Motor neuron (in vitro differentiated cells): Measurements from ENCODE around the gene CMTR2. TPM values are rescaled to one million over a fixed set of nuclear protein-coding genes. Genes with fewer than 3 reads are reported as not detected.
A peak's percentile ranks its signal among the peaks of the same experiment; 100 is the strongest.
"Not testable (repeated sequence)": the region's sequence is repeated elsewhere in the genome, so short reads cannot be mapped to it uniquely, and the experiment has no call there.

Experiments used
- ATAC-seq, 8 experiments: fragments of 200-7000 bp; cut with Tn5 transposase; replicated peaks in 6 of 8; 2 replicates each; pipeline ENCODE4 v1.8.0; 2021; ENCODE audit warnings: mild to moderate bottlenecking in 8 of 8, moderate library complexity in 8 of 8
- H3K27ac ChIP-seq, 2 donors: fragments of 250-450 bp; sonication (Bioruptor Pico); 2 replicates each; pipeline ENCODE4 v1.9.0; 2021; ENCODE audit warnings: antibody characterized with exemption in 2 of 2, mild to moderate bottlenecking in 2 of 2, moderate library complexity in 1 of 2
- H3K4me1 ChIP-seq, 2 donors: fragments of 250-450 bp; sonication (Bioruptor Pico); replicated peaks in 1 of 2; 2 replicates each; pipeline ENCODE4 v1.6.1; 2021; ENCODE audit warnings: antibody characterized with exemption in 2 of 2, mild to moderate bottlenecking in 2 of 2, moderate library complexity in 1 of 2
- H3K4me3 ChIP-seq, 5 donors: fragments of 250-450 bp; sonication (Bioruptor Pico); 2 replicates each; pipeline ENCODE4 v1.9.0; 2021; ENCODE audit warnings: antibody characterized with exemption in 5 of 5, mild to moderate bottlenecking in 5 of 5, moderate library complexity in 4 of 5
- WGBS, 10 experiments: fragments of 450-650 bp; shearing (Covaris generic); methylation state at CpG; one replicate each; pipeline ENCODE4 v1.0.0; 2022; 5-methylcytosine and 5-hydroxymethylcytosine counted together
- in situ Hi-C, 9 experiments: fragments of 400-800 bp; cut with MboI; loops; one replicate each; pipeline ENCODE4 v1.15.0; 2021; ENCODE audit warnings: low sequenced_read_pairs in 9 of 9, low pct_unique_long_range_greater_than_20kb in 2 of 9; ENCODE audit not compliant: unreplicated experiment in 9 of 9
- total RNA-seq, 8 experiments: library from RNA; unstranded; fragments of 300-600 nt; gene quantifications; 2 replicates each; pipeline versions ENCODE4 v1.2.3 to v1.2.4, GENCODE V29; 2022

CMTR2 gene, protein sequence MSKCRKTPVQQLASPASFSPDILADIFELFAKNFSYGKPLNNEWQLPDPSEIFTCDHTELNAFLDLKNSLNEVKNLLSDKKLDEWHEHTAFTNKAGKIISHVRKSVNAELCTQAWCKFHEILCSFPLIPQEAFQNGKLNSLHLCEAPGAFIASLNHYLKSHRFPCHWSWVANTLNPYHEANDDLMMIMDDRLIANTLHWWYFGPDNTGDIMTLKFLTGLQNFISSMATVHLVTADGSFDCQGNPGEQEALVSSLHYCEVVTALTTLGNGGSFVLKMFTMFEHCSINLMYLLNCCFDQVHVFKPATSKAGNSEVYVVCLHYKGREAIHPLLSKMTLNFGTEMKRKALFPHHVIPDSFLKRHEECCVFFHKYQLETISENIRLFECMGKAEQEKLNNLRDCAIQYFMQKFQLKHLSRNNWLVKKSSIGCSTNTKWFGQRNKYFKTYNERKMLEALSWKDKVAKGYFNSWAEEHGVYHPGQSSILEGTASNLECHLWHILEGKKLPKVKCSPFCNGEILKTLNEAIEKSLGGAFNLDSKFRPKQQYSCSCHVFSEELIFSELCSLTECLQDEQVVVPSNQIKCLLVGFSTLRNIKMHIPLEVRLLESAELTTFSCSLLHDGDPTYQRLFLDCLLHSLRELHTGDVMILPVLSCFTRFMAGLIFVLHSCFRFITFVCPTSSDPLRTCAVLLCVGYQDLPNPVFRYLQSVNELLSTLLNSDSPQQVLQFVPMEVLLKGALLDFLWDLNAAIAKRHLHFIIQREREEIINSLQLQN
- total RNA-seq = 10 to 100 TPM; 15.0 to 30.1 (median 17.3) TPM

DNA sequence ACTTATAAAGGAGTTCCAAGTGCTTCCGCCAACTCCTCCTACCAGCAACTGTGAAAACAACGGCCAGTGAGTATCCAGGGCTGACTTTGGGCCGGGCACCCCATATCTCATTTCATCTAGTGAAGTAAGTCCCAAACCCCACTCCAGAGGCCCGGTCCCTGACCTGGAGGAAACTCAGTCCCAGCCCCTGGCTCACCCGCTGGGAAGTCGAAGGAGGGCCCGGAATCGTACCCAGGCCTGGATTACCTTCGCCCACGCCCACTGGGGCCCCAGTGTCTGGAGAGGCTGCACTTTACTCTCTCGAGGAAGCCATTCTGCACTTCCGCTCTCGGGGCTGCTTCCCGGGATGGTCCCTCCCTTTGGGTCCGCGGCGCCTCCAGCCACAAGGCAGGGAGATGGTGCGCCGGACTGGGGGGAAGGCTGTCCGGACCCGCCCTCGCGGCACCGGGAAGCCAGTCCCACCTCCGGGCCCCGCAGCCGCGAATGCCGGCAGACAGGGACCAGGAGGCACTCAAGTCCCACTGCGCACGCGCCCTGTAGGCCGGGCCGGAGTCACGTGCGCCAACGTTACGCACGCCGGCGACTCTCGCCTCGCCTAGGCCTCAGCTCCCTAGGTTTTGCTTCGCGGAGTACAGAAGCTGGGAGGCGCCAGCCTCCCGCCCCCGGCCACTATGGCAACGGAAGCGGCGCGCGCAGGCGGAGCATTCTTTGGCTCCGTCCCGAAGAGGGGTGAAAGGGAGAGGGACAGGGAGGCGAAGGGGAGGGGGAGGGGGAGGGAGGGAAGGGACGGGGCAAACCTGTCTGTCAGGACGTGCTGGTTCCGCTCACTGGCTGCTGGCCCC, at the start of gene CMTR2:
Gene CMTR2 (minus strand): TSS at position 513 of the 842 bp plus-strand sequence. CDS start 3,482 bp downstream, outside the sequence.
- Histone ChIP-seq H3K4me3 (peak within 1 kb of the TSS; percentile 60 to 97 (median 74)), H3K4me1 (peaks cover 6 to 15% of the 10 kb centered on the region in 2 donors), H3K27ac (peak within 1 kb of the TSS; percentile 77 to 95)
- 0 to 20% (median 0%) methylated on average over 1 to 16 of the region's 60 CpGs; no CpG with 5 or more reads in 4 of the 10 experiments for WGBS, 10 experiments
- in situ Hi-C loops = no loop called here
- peak; percentile 85 to 98 (median 97) for ATAC-seq

DNA sequence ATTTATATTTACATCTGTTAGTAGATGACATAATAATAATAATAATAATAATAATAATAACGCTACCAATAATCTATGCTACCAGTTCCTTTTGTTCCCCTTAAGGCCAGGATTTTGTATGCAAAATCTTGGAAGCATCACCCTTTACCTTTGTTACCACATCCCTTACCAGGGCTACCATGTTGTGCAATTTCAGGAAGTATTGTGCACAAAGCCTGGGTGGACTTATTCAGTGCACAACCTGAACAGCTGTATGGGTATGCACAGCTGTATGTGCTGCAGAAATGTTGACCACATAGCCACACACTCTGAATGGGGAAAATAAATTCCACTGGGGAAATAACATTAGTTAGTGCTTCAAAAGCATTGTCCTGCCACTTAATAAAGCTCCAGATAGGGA, 49.4 kb upstream of the CMTR2 start:
- no peaks in the 10 kb centered on the region for H3K4me1 ChIP-seq
- no peak for ATAC-seq
- in situ Hi-C loops = no loop called here
- no peak overlapping the region for H3K4me3 ChIP-seq
- no peak overlapping the region for H3K27ac ChIP-seq
- WGBS, 10 experiments = 44 to 86% (median 67%) methylated on average over 1 of the region's 1 CpG; no CpG with 5 or more reads in 4 of the 10 experiments

DNA sequence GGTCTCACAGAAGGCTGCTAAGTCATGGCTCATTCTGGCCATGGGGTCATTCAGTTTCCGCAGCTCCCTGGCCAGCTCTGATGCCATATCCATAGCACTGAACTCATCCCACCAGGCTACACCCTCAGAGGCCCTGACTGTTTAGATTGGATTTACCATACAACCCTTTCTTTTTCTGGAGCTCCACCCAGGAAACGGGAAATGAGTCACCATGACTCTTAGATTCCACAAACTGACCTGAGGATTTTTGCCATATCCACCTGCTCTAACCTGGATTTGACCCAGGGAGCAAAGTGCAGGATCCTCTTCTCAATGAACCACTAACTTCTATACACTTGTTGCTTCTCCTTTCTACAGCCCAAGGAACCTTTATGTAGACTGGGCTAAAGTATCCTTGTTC, 49.0 kb upstream of the CMTR2 start:
- ATAC-seq = peak in 2 of 8 experiments; percentile 78 to 98
- no peak overlapping the region for H3K27ac ChIP-seq
- WGBS, 10 experiments = 33 to 90% (median 65%) methylated on average over 1 to 2 of the region's 2 CpGs; no CpG with 5 or more reads in 6 of the 10 experiments
- H3K4me3 ChIP-seq = no peak overlapping the region
- in situ Hi-C loops = no loop called here
- H3K4me1 ChIP-seq = no peaks in the 10 kb centered on the region

DNA sequence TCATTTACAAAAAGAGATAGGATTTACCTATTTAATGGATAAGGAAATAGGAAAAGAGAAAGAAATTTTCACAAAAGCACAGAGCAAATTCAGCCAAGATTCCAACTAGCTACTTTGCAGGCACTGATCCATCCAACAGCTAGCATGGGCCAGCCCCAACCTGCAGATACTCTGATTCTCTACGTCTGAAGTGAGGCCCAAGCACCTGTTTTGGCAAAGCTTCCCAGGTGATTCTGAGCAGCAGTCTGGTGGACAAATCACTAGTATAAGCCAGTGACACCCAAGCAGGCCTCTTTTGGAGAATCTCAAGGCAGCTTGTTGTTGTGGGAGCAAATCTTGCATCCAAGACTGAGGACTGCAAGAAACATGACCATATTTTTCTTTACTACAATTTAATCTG, 48.4 kb upstream of the CMTR2 start:
- Histone ChIP-seq H3K27ac (no peak overlapping the region), H3K4me1 (no peaks in the 10 kb centered on the region), H3K4me3 (no peak overlapping the region)
- ATAC-seq = no peak
- 40 to 80% (median 67%) methylated on average over 1 of the region's 1 CpG; no CpG with 5 or more reads in 4 of the 10 experiments for WGBS, 10 experiments
- in situ Hi-C loops = no loop called here

DNA sequence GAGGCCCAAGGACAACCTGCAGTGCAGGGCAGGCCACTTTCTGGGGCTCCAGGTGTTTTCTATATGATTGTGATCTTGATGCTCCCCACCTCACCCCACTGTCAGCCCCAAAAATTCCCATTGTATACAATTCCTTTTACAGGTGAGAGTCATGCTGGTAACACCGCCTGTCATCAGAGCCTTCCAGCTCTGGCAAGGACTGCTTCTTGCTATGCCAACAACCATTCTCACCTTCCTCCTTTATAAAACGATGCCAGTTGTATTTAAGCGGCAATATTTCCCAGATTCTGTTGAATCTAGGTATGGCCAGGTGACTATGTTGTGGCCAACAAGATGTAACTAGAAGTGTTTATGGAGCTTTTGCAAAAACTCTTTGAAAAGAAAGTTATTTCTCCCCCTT, 38.9 kb upstream of the CMTR2 start:
- 60 to 90% (median 79%) methylated on average over 1 to 3 of the region's 3 CpGs; no CpG with 5 or more reads in 3 of the 10 experiments for WGBS, 10 experiments
- Histone ChIP-seq H3K4me3 (no peak overlapping the region), H3K27ac (no peak overlapping the region), H3K4me1 (no peaks in the 10 kb centered on the region)
- ATAC-seq = no peak
- in situ Hi-C loops = no loop called here

DNA sequence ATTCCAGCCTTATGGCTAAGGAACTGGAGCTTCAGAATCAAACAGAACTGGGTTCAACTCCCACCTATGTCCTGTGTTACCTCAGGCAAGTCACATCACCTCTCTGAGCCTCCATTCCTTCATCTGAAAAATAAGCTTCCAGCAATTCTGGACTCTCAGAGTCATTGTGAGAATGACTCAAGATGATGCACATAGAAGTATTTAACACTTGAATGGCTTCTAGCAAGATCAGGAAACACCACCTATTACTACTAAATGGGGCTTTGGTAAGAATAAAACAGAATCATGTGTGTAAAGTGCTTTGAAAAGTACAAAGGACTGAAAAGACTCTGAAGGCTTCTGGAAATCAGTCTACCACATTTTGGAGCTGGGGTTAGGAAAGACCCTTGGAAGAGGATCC, 38.5 kb upstream of the CMTR2 start:
- ATAC-seq = no peak
- Histone ChIP-seq H3K27ac (no peak overlapping the region), H3K4me1 (no peaks in the 10 kb centered on the region), H3K4me3 (no peak overlapping the region)
- in situ Hi-C loops = no loop called here

DNA sequence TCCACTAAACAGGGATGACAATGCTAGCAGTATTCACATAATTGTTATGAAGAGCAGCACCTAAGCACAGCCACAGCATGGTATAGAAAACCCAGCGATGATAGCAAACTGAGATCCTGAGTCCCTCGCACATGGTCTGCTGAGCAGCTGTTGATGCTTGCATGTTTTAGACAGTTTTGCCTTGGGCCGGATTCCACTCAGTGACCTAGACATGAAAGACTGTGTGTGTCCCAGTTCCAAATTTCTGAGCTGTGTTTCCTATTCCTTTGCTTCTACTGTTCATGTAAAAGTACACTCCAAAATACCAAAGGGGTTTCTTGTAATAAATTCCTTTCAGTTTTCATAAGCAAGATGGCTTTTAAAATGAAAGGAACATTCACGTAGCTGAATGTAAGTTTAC, 30.8 kb upstream of the CMTR2 start:
- Histone ChIP-seq H3K4me1 (peaks cover 5 to 6% of the 10 kb centered on the region in 2 donors), H3K4me3 (no peak overlapping the region), H3K27ac (no peak overlapping the region)
- WGBS, 10 experiments = 0 to 91% (median 70%) methylated on average over 1 to 4 of the region's 4 CpGs; no CpG with 5 or more reads in 1 of the 10 experiments
- in situ Hi-C loops = no loop called here
- peak in 2 of 8 experiments; percentile 38 to 54 for ATAC-seq

DNA sequence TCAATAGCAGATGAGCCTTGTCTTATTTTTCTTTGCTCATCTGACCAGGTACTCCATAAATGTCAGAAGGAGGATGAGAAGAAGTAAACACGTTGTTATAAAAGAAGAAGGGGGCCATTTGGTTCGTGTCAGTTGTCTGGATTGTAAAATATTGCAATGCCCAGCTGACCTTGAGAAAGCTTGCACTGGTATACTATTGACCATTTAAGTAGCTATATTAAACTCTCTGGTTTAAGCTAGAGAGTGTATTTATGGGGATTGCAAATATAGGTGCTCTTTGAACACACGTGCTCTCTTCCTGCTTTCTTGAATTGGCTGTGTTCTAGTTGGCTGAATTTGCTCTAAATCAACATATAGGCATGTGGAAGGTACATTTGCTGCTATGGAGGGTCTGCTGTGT, 26.1 kb upstream of the CMTR2 start:
- H3K4me1 ChIP-seq = peaks cover 8 to 9% of the 10 kb centered on the region in 2 donors
- H3K4me3 ChIP-seq = no peak overlapping the region
- H3K27ac ChIP-seq = peak overlapping the region in 1 of 2 donors; percentile 67
- in situ Hi-C loops = no loop called here
- ATAC-seq = peak in 5 of 8 experiments; percentile 18 to 74 (median 65)
- 0 to 44% (median 13%) methylated on average over 1 to 3 of the region's 3 CpGs; no CpG with 5 or more reads in 1 of the 10 experiments for WGBS, 10 experiments

DNA sequence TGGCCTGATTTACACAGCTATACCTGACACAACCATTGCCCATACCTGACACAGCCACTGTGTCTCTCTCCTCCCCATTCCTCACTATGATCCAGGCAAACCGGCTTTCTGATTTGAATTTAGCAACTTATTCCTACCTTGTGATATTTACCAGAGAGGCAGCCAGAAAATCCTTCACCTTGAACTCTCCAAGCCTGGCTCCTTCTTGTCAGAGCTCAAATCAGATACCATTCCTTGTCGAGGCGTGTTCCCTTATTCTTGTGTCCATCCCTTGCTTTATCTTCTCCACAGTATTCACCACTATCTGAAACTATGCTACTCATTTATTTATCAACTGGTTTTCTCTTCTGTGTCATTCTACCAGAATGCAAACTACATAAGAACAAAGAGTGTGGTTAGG, 24.4 kb upstream of the CMTR2 start:
- H3K4me1 ChIP-seq, H3K4me3 ChIP-seq, H3K27ac ChIP-seq, ATAC-seq, in situ Hi-C loops: not testable (repeated sequence)
- WGBS, 10 experiments = 0 to 89% (median 24%) methylated on average over 1 to 3 of the region's 3 CpGs; no CpG with 5 or more reads in 6 of the 10 experiments

DNA sequence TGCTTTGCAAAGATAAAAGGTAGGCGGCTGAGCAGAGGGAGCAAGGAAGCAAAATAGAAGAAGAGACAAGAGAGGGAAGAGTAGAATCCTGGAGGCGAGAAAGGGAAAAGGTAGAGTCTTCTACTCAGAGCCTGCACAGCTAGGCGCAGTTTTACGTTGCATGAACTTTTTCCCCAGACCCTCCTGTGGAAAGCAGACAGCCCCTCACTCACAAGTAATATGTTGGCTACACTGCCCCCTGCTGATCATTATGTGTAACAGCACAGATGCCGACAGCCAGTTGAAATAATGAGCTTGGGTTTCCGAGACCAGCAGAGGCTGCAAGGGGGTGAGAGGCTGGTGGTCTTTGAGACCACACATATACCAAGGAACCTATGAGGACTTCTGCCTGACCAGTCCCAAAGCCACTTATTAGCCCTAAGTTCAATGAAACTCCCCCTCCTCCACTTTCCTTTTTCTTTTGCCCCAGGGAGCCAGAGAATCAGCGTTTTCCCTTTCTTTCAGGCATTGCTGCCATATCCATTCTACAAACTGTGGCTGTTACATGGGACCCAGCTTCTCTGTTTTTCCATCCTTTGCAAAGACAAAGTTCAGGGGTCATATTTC, 22.5 kb upstream of the CMTR2 start:
- 0 to 75% (median 33%) methylated on average over 1 to 6 of the region's 7 CpGs; no CpG with 5 or more reads in 1 of the 10 experiments for WGBS, 10 experiments
- in situ Hi-C loops = no loop called here
- Histone ChIP-seq H3K27ac (no peak overlapping the region), H3K4me1 (peaks cover 8 to 9% of the 10 kb centered on the region in 2 donors), H3K4me3 (no peak overlapping the region)
- peak in 5 of 8 experiments; percentile 32 to 59 (median 51) for ATAC-seq

DNA sequence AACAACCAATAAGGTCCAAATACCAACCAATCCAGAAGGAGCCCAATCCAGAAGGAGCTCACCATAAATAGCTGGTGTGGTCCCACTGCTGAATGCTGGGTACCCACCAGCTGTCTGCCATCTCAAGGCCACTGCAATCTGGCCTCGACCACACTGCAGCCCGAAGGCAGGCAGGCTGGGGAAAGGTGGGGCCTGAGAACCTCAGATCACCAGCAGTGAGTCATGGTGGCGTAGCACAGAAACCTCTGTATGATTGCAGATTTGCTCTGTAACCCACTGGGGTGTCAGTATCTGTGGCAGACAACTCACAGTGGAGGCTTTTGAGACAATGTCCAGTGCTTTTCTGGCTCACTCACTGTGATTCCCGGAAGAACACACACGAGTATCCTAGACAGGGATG, 14.7 kb upstream of the CMTR2 start:
- no peak overlapping the region for H3K27ac ChIP-seq
- H3K4me1 ChIP-seq = no peaks in the 10 kb centered on the region
- in situ Hi-C loops = no loop called here
- WGBS, 10 experiments = 0 to 80% (median 80%) methylated on average over 1 to 3 of the region's 5 CpGs; no CpG with 5 or more reads in 7 of the 10 experiments
- no peak overlapping the region for H3K4me3 ChIP-seq
- peak in 2 of 8 experiments; percentile 88 to 95 for ATAC-seq

DNA sequence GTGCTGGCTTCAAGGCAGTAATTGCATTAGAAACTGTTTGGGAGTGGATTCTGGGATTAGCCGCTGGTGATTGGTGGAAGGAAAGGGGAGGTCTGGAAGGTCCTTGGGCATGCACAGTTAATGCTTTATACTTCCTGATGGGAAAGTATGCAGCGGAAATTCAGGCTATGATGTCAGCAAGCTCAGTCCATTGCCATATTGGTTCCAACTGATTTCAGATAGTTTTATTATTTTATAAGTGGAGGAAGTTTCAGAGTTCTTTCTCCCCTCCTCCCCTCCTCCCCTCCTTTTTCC, 8.1 kb upstream of the CMTR2 start:
- peak in 6 of 8 experiments; percentile 24 to 77 (median 48) for ATAC-seq
- in situ Hi-C loops = no loop called here
- 60 to 100% (median 75%) methylated on average over 1 to 2 of the region's 2 CpGs; no CpG with 5 or more reads in 5 of the 10 experiments for WGBS, 10 experiments

More for the DNA sequence above, 8.1 kb upstream of the CMTR2 start:
- no peak overlapping the region for H3K4me3 ChIP-seq
- peak overlapping the region in 1 of 2 donors; percentile 7 for H3K27ac ChIP-seq
- H3K4me1 ChIP-seq = peaks cover 0 to 14% of the 10 kb centered on the region in 2 donors
